Upper lobe of right lung (tissue), 1 donor: Measurements from ENCODE around the gene ZNF175. TPM values are rescaled to one million over a fixed set of nuclear protein-coding genes. Genes with fewer than 3 reads are reported as not detected.

Experiments used
- ATAC-seq: fragments of 200-7000 bp; cut with Tn5 transposase; one replicate; pipeline ENCODE4 v1.9.1; 2020; ENCODE audit warnings: mild to moderate bottlenecking, moderate library complexity
- DNase-seq: peaks from one replicate; pipeline ENCODE4 v3.0.0-alpha.2; 2020
- H3K27ac ChIP-seq: fragments of 200-600 bp; one replicate; pipeline ENCODE4 v1.8.0; 2022
- H3K27me3 ChIP-seq: fragments of 200-600 bp; one replicate; pipeline ENCODE4 v1.8.0; 2022; ENCODE audit warnings: mild to moderate bottlenecking
- H3K36me3 ChIP-seq: fragments of 200-600 bp; one replicate; pipeline ENCODE4 v1.8.0; 2022
- H3K4me1 ChIP-seq: fragments of 200-600 bp; one replicate; pipeline ENCODE4 v1.8.0; 2022
- H3K4me3 ChIP-seq: fragments of 200-600 bp; one replicate; pipeline ENCODE4 v1.8.0; 2022; ENCODE audit warnings: mild to moderate bottlenecking
- H3K9me3 ChIP-seq: fragments of 200-600 bp; one replicate; pipeline ENCODE4 v1.8.0; 2022
- CTCF ChIP-seq: fragments of 200-600 bp; IDR thresholded peaks from one replicate; pipeline ENCODE4 v1.8.0; 2022; ENCODE audit warnings: antibody characterized with exemption
- intact Hi-C: fragments of 100-400 bp; cut with DNase I; formaldehyde crosslinking; loops from one replicate; pipeline ENCODE4 v1.11.0; 2022
- total RNA-seq: library from RNA; stranded (reverse); fragmentation: NEBNext Ultra II Directional; extraction: Animal tissue kit (Norgen Biotek cat#: 25700); gene quantifications from one replicate; pipeline ENCODE4 v1.2.1, GENCODE V29; 2021
- donor health status: DM: no; HTN: yes; CAD: no; lungs with severe emphysema.

The ZNF175 gene
- total RNA-seq, 1 donor from 2014 or later = 13.8 TPM

GRCh38 chr19:51593969-51594773 lies 23.1 kb downstream of the ZNF175 start:
- Histone ChIP-seq H3K4me3 (peak overlapping the region; percentile 75), H3K36me3 (no peaks in the 10 kb centered on the region), H3K4me1 (peaks cover 13% of the 10 kb centered on the region), H3K27me3 (peaks cover 10% of the 10 kb centered on the region), H3K9me3 (no peaks in the 10 kb centered on the region), H3K27ac (peak overlapping the region; percentile 56)
- DNase-seq (peak; percentile 99), ATAC-seq (peak; percentile 99)
- intact Hi-C loops = no loop called here
- no peak for TF ChIP-seq CTCF

GRCh38 chr19:51594774-51595109 lies 23.7 kb downstream of the ZNF175 start:
- no peak for TF ChIP-seq CTCF
- peak overlapping the region; percentile 56 for H3K27ac ChIP-seq
- intact Hi-C loops = no loop called here
- no peaks in the 10 kb centered on the region for H3K9me3 ChIP-seq
- peaks cover 13% of the 10 kb centered on the region for H3K4me1 ChIP-seq
- peaks cover 10% of the 10 kb centered on the region for H3K27me3 ChIP-seq
- DNase-seq = no peak
- H3K4me3 ChIP-seq = peak overlapping the region; percentile 75
- H3K36me3 ChIP-seq = no peaks in the 10 kb centered on the region
- ATAC-seq = peak; percentile 22

- Histone ChIP-seq H3K4me1 (peaks cover 13% of the 10 kb centered on the region), H3K36me3 (no peaks in the 10 kb centered on the region), H3K27ac (no peak overlapping the region), H3K27me3 (peaks cover 15% of the 10 kb centered on the region), H3K4me3 (peak overlapping the region; percentile 75), H3K9me3 (no peaks in the 10 kb centered on the region)
- no peak for TF ChIP-seq CTCF
- intact Hi-C loops = no loop called here
- no peak for ATAC-seq
- DNase-seq = no peak
Measured at GRCh38 chr19:51595190-51596175, 24.4 kb downstream of the ZNF175 start.

- Histone ChIP-seq H3K4me3 (no peak overlapping the region), H3K27me3 (peaks cover 15% of the 10 kb centered on the region), H3K36me3 (no peaks in the 10 kb centered on the region), H3K4me1 (peaks cover 10% of the 10 kb centered on the region), H3K27ac (no peak overlapping the region), H3K9me3 (no peaks in the 10 kb centered on the region)
- intact Hi-C loops = no loop called here
- DNase-seq (no peak), ATAC-seq (no peak)
- TF ChIP-seq CTCF = no peak
Measured at GRCh38 chr19:51598159-51598915, 27.3 kb downstream of the ZNF175 start.

GRCh38 chr19:51599084-51599483 lies 28.0 kb downstream of the ZNF175 start:
- no peak for ATAC-seq
- no peak for DNase-seq
- intact Hi-C loops = no loop called here
- no peak for TF ChIP-seq CTCF
- peaks cover 15% of the 10 kb centered on the region for H3K27me3 ChIP-seq
- no peak overlapping the region for H3K4me3 ChIP-seq
- H3K4me1 ChIP-seq = peaks cover 5% of the 10 kb centered on the region
- no peaks in the 10 kb centered on the region for H3K9me3 ChIP-seq
- no peak overlapping the region for H3K27ac ChIP-seq
- no peaks in the 10 kb centered on the region for H3K36me3 ChIP-seq
